ENCODE data around the gene VPS18. TPM values are rescaled to one million over a fixed set of nuclear protein-coding genes. Genes with fewer than 3 reads are reported as not detected.
A peak's percentile ranks its signal among the peaks of the same experiment; 100 is the strongest.

The VPS18 gene
- total and polyA plus RNA-seq, 2 experiments from 2014 or later, result 15.8 to 32.7 TPM

- Histone ChIP-seq H3F3A (ENCODE audit: insufficient read depth) (peaks cover 14% of the 10 kb centered on the region), H3K9me3 (ENCODE audit: low read depth) (no peaks in the 10 kb centered on the region), H3K9ac (peak overlapping the region; percentile 22; the same call in 1 of the 2 replicates), H3K27ac (no peak overlapping the region), H3K4me3 (no peak overlapping the region), H3K36me3 (ENCODE audit: low read depth) (no peaks in the 10 kb centered on the region), H4K20me1 (ENCODE audit: insufficient read depth) (no peaks in the 10 kb centered on the region), H3K4me1 (ENCODE audit: insufficient read depth) (peaks cover 24% of the 10 kb centered on the region), H3K9me2 (ENCODE audit: insufficient read depth) (no peaks in the 10 kb centered on the region), H3K27me3 (replicated peaks; ENCODE audit: insufficient read depth) (no peaks in the 10 kb centered on the region), H3K4me2 (ENCODE audit: unreplicated experiment) (peak overlapping the region; percentile 44), H2AFZ (0 out of 2 replicates have a peak overlapping the region, but pooled peaks have one; percentile 4), H3K79me2 (ENCODE audit: insufficient read depth) (no peaks in the 10 kb centered on the region)
- no peak for TF ChIP-seq EZH2phosphoT487 (IDR thresholded peaks at IDR 0.05; ENCODE audit: insufficient read depth, low read depth)
- TF ChIP-seq EZH2 (IDR thresholded peaks at IDR 0.05; ENCODE audit: insufficient read depth, poor library complexity, severe bottlenecking), result no peak
- WGBS, 2 experiments (ENCODE audit: low coverage in 1 of 2, low lambda C conversion rate in 2 of 2, missing lambda C conversion rate in 2 of 2), result 38 to 45% methylated on average over 17 of the region's 17 CpGs
- DNase-seq, result peak; percentile 54
- in situ Hi-C loops (cut with MboI), result loop anchor here (10.0 kb wide), 2 partner anchors 115 to 265 kb away; no protein-coding TSS in a partner anchor
These were observed 15.7 kb downstream of the VPS18 start for GRCh38 chr15:40909662-40910630.

GRCh38 chr15:40911141-40911540 is 16.9 kb downstream of the VPS18 start:
- H3K27ac ChIP-seq, result no peak overlapping the region
- WGBS, 2 experiments (ENCODE audit: low coverage in 1 of 2, low lambda C conversion rate in 2 of 2, missing lambda C conversion rate in 2 of 2), result 74 to 75% methylated on average over 7 of the region's 7 CpGs
- no peaks in the 10 kb centered on the region for H3K9me3 ChIP-seq (ENCODE audit: low read depth)
- H3K79me2 ChIP-seq (ENCODE audit: insufficient read depth), result no peaks in the 10 kb centered on the region
- H3K36me3 ChIP-seq (ENCODE audit: low read depth), result no peaks in the 10 kb centered on the region
- no peak overlapping the region for H3K4me3 ChIP-seq
- no peaks in the 10 kb centered on the region for H4K20me1 ChIP-seq (ENCODE audit: insufficient read depth)
- no peak overlapping the region for H3K4me2 ChIP-seq (ENCODE audit: unreplicated experiment)
- no peak for DNase-seq
- in situ Hi-C loops (cut with MboI), result loop anchor here (10.0 kb wide), 1 partner anchor 264 kb away; no protein-coding TSS in a partner anchor
- TF ChIP-seq EZH2phosphoT487 (IDR thresholded peaks at IDR 0.05; ENCODE audit: insufficient read depth, low read depth) (no peak), EZH2 (IDR thresholded peaks at IDR 0.05; ENCODE audit: insufficient read depth, poor library complexity, severe bottlenecking) (no peak)
- H3K9me2 ChIP-seq (ENCODE audit: insufficient read depth), result no peaks in the 10 kb centered on the region
- H3K4me1 ChIP-seq (ENCODE audit: insufficient read depth), result peaks cover 19% of the 10 kb centered on the region
- 0 out of 2 replicates have a peak, but pooled peaks cover 4% of the 10 kb centered on the region for H3F3A ChIP-seq (ENCODE audit: insufficient read depth)
- no peak overlapping the region for H3K9ac ChIP-seq
- no peaks in the 10 kb centered on the region for H3K27me3 ChIP-seq (replicated peaks; ENCODE audit: insufficient read depth)
- H2AFZ ChIP-seq, result no peak overlapping the region

- no peaks in the 10 kb centered on the region for H3K79me2 ChIP-seq (ENCODE audit: insufficient read depth)
- WGBS, 2 experiments (ENCODE audit: low coverage in 1 of 2, low lambda C conversion rate in 2 of 2, missing lambda C conversion rate in 2 of 2), result 73 to 90% methylated on average over 2 of the region's 2 CpGs
These were observed 17.4 kb downstream of the VPS18 start for GRCh38 chr15:40911693-40912092.

GRCh38 chr15:40912478-40912877 is 18.2 kb downstream of the VPS18 start:
- H3K27me3 ChIP-seq (replicated peaks; ENCODE audit: insufficient read depth), result no peaks in the 10 kb centered on the region
- no peak overlapping the region for H3K9ac ChIP-seq
- H3K9me2 ChIP-seq (ENCODE audit: insufficient read depth), result no peaks in the 10 kb centered on the region
- no peaks in the 10 kb centered on the region for H3K9me3 ChIP-seq (ENCODE audit: low read depth)
- no peak for DNase-seq
- H3K27ac ChIP-seq, result no peak overlapping the region
- in situ Hi-C loops (cut with MboI), result loop anchor here (10.0 kb wide), 1 partner anchor 262 kb away; no protein-coding TSS in a partner anchor
- no peak overlapping the region for H3K4me3 ChIP-seq
- H3F3A ChIP-seq (ENCODE audit: insufficient read depth), result 0 out of 2 replicates have a peak, but pooled peaks cover 4% of the 10 kb centered on the region
- no peak overlapping the region for H2AFZ ChIP-seq
- no peaks in the 10 kb centered on the region for H4K20me1 ChIP-seq (ENCODE audit: insufficient read depth)
- no peak for TF ChIP-seq EZH2phosphoT487 (IDR thresholded peaks at IDR 0.05; ENCODE audit: insufficient read depth, low read depth)
- 86 to 93% methylated on average over 6 of the region's 6 CpGs for WGBS, 2 experiments (ENCODE audit: low coverage in 1 of 2, low lambda C conversion rate in 2 of 2, missing lambda C conversion rate in 2 of 2)
- no peaks in the 10 kb centered on the region for H3K79me2 ChIP-seq (ENCODE audit: insufficient read depth)
- H3K4me2 ChIP-seq (ENCODE audit: unreplicated experiment), result no peak overlapping the region
- H3K4me1 ChIP-seq (ENCODE audit: insufficient read depth), result peaks cover 11% of the 10 kb centered on the region
- H3K36me3 ChIP-seq (ENCODE audit: low read depth), result no peaks in the 10 kb centered on the region

More at GRCh38 chr15:40911693-40912092, 17.4 kb downstream of the VPS18 start:
- no peaks in the 10 kb centered on the region for H3K9me3 ChIP-seq (ENCODE audit: low read depth)
- in situ Hi-C loops (cut with MboI), result loop anchor here (10.0 kb wide), 1 partner anchor 263 kb away; no protein-coding TSS in a partner anchor
- DNase-seq, result no peak
- peaks cover 17% of the 10 kb centered on the region for H3K4me1 ChIP-seq (ENCODE audit: insufficient read depth)
- H3K36me3 ChIP-seq (ENCODE audit: low read depth), result no peaks in the 10 kb centered on the region
- no peak overlapping the region for H3K4me3 ChIP-seq
- H2AFZ ChIP-seq, result no peak overlapping the region
- H3K9ac ChIP-seq, result no peak overlapping the region
- H3K27ac ChIP-seq, result no peak overlapping the region
- no peaks in the 10 kb centered on the region for H3K27me3 ChIP-seq (replicated peaks; ENCODE audit: insufficient read depth)
- no peaks in the 10 kb centered on the region for H4K20me1 ChIP-seq (ENCODE audit: insufficient read depth)
- TF ChIP-seq EZH2phosphoT487 (IDR thresholded peaks at IDR 0.05; ENCODE audit: insufficient read depth, low read depth), result no peak
- no peak for TF ChIP-seq EZH2 (IDR thresholded peaks at IDR 0.05; ENCODE audit: insufficient read depth, poor library complexity, severe bottlenecking)
- H3K4me2 ChIP-seq (ENCODE audit: unreplicated experiment), result no peak overlapping the region
- no peaks in the 10 kb centered on the region for H3K9me2 ChIP-seq (ENCODE audit: insufficient read depth)
- H3F3A ChIP-seq (ENCODE audit: insufficient read depth), result 0 out of 2 replicates have a peak, but pooled peaks cover 4% of the 10 kb centered on the region

All from GM23248 (cell line).